ENCODE data around the gene ZNF487. TPM values are rescaled to one million over a fixed set of nuclear protein-coding genes. Genes with fewer than 3 reads are reported as not detected.

ZNF487 gene
- total and polyA plus RNA-seq, 2 experiments from 2014 or later = 2.9 to 4.6 TPM

DNA sequence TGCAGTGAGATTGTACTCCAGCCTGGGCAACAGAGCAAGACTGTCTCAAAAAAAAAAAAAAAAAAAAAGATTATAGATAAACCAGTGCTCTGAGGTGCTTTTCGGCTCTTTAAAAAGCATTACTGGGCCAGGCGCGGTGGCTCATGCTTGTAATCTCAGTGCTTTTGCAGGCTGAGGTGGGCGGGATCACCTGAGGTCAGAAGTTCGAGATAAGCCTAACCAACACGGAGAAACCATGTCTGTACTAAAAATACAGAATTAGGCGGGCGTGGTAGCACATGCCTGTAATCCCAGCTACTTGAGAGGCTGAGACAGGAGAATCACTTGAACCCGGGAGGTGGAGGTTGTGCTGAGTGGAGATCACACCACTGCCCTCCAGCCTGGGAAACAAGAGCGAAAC is 21.4 kb upstream of the ZNF487 start:
- no peak overlapping the region for H2AFZ ChIP-seq
- H3K27me3 ChIP-seq (ENCODE audit: insufficient read depth) = no peaks in the 10 kb centered on the region
- no peaks in the 10 kb centered on the region for H3K4me1 Mint-ChIP-seq
- H4K20me1 ChIP-seq (replicated peaks; ENCODE audit: insufficient read depth) = no peaks in the 10 kb centered on the region
- no peak overlapping the region for H3K4me3 ChIP-seq
- H3K4me1 ChIP-seq (ENCODE audit: insufficient read depth) = no peaks in the 10 kb centered on the region; the same call in 1 of the 2 replicates
- H3K27ac ChIP-seq (ENCODE audit: low read depth) = no peak overlapping the region
- no peak overlapping the region for H3K27ac Mint-ChIP-seq
- TF ChIP-seq EZH2phosphoT487 (IDR thresholded peaks at IDR 0.05; ENCODE audit: unreplicated experiment) (no peak), POLR2AphosphoS5 (IDR thresholded peaks at IDR 0.05; ENCODE audit: low read depth) (no peak), ETS1 (IDR thresholded peaks at IDR 0.05) (no peak)
- TF ChIP-seq, protein P1, sequence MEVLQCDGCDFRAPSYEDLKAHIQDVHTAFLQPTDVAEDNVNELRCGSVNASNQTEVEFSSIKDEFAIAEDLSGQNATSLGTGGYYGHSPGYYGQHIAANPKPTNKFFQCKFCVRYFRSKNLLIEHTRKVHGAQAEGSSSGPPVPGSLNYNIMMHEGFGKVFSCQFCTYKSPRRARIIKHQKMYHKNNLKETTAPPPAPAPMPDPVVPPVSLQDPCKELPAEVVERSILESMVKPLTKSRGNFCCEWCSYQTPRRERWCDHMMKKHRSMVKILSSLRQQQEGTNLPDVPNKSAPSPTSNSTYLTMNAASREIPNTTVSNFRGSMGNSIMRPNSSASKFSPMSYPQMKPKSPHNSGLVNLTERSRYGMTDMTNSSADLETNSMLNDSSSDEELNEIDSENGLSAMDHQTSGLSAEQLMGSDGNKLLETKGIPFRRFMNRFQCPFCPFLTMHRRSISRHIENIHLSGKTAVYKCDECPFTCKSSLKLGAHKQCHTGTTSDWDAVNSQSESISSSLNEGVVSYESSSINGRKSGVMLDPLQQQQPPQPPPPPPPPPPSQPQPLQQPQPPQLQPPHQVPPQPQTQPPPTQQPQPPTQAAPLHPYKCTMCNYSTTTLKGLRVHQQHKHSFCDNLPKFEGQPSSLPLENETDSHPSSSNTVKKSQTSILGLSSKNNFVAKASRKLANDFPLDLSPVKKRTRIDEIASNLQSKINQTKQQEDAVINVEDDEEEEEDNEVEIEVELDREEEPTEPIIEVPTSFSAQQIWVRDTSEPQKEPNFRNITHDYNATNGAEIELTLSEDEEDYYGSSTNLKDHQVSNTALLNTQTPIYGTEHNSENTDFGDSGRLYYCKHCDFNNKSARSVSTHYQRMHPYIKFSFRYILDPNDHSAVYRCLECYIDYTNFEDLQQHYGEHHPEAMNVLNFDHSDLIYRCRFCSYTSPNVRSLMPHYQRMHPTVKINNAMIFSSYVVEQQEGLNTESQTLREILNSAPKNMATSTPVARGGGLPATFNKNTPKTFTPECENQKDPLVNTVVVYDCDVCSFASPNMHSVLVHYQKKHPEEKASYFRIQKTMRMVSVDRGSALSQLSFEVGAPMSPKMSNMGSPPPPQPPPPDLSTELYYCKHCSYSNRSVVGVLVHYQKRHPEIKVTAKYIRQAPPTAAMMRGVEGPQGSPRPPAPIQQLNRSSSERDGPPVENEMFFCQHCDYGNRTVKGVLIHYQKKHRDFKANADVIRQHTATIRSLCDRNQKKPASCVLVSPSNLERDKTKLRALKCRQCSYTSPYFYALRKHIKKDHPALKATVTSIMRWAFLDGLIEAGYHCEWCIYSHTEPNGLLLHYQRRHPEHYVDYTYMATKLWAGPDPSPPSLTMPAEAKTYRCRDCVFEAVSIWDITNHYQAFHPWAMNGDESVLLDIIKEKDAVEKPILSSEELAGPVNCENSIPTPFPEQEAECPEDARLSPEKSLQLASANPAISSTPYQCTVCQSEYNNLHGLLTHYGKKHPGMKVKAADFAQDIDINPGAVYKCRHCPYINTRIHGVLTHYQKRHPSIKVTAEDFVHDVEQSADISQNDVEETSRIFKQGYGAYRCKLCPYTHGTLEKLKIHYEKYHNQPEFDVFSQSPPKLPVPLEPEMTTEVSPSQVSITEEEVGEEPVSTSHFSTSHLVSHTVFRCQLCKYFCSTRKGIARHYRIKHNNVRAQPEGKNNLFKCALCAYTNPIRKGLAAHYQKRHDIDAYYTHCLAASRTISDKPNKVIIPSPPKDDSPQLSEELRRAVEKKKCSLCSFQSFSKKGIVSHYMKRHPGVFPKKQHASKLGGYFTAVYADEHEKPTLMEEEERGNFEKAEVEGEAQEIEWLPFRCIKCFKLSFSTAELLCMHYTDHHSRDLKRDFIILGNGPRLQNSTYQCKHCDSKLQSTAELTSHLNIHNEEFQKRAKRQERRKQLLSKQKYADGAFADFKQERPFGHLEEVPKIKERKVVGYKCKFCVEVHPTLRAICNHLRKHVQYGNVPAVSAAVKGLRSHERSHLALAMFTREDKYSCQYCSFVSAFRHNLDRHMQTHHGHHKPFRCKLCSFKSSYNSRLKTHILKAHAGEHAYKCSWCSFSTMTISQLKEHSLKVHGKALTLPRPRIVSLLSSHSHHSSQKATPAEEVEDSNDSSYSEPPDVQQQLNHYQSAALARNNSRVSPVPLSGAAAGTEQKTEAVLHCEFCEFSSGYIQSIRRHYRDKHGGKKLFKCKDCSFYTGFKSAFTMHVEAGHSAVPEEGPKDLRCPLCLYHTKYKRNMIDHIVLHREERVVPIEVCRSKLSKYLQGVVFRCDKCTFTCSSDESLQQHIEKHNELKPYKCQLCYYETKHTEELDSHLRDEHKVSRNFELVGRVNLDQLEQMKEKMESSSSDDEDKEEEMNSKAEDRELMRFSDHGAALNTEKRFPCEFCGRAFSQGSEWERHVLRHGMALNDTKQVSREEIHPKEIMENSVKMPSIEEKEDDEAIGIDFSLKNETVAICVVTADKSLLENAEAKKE (CRISPR knock-in tag; IDR thresholded peaks at IDR 0.05) = no peak
- no peaks in the 10 kb centered on the region for H3K36me3 Mint-ChIP-seq (ENCODE audit: low read depth)
- H3K79me2 ChIP-seq (replicated peaks; ENCODE audit: insufficient read depth) = peaks cover 1% of the 10 kb centered on the region; the same call in 1 of the 2 replicates
- peaks cover 6% of the 10 kb centered on the region; the same call in 1 of the 2 replicates for H3F3A ChIP-seq (replicated peaks; ENCODE audit: low read depth)
- H3K9me2 ChIP-seq (ENCODE audit: insufficient read depth) = no peaks in the 10 kb centered on the region
- H3K27me3 Mint-ChIP-seq (ENCODE audit: insufficient read depth, low read depth, poor library complexity) = peaks cover 2% of the 10 kb centered on the region
- no peak for ATAC-seq
- DNase-seq (ENCODE audit: low spot score) = no peak
- no peaks in the 10 kb centered on the region for H3K9me3 Mint-ChIP-seq
- no peaks in the 10 kb centered on the region for H3K36me3 ChIP-seq (ENCODE audit: insufficient read depth)
- no peak overlapping the region for H3K4me2 ChIP-seq
- H3K4me3 Mint-ChIP-seq = no peak overlapping the region

Measured in GM23338 (cell line).